Measurements from ENCODE around the gene SIGLEC8. TPM values are rescaled to one million over a fixed set of nuclear protein-coding genes. Genes with fewer than 3 reads are reported as not detected.
A peak's percentile ranks its signal among the peaks of the same experiment; 100 is the strongest.

The SIGLEC8 gene
- total and polyA plus RNA-seq, 2 of the 4 experiments (the other 2 are of a cell fraction): not detected

GRCh38 chr19:51422053-51422448 lies 36.2 kb downstream of the SIGLEC8 start:
- Histone ChIP-seq H3K4me3 (ENCODE audit: insufficient read depth, low read depth, low read length) (no peak overlapping the region), H3K9ac (ENCODE audit: low read depth, low read length) (no peak overlapping the region), H4K91ac (ENCODE audit: insufficient read depth, low read depth, low read length) (no peak overlapping the region), H2BK15ac (ENCODE audit: low read depth, low read length) (no peak overlapping the region), H3K4ac (ENCODE audit: low read depth, low read length) (no peak overlapping the region), H3K9me1 (ENCODE audit: insufficient read depth, low read length) (no peaks in the 10 kb centered on the region), H2AK9ac (replicated peaks; ENCODE audit: low read depth, low read length, poor library complexity) (peak overlapping the region; percentile 76), H2BK120ac (ENCODE audit: low read depth, low read length) (no peak overlapping the region), H3K18ac (ENCODE audit: low read depth, low read length) (no peak overlapping the region), H3K27me3 (ENCODE audit: control insufficient read depth, insufficient read depth, low read length) (no peaks in the 10 kb centered on the region), H3K79me1 (ENCODE audit: low read depth in 1 of 2, low read length in 2 of 2) (no peaks in the 10 kb centered on the region), H3K4me1 (ENCODE audit: control insufficient read depth, insufficient read depth, low read length) (no peaks in the 10 kb centered on the region), H2BK5ac (ENCODE audit: low read depth, low read length, poor library complexity, severe bottlenecking) (no peak overlapping the region), H4K20me1 (ENCODE audit: insufficient read depth, low read length) (no peaks in the 10 kb centered on the region), H3K27ac (ENCODE audit: insufficient read depth, low read length) (no peak overlapping the region), H3K14ac (replicated peaks; ENCODE audit: low read depth, low read length) (no peak overlapping the region), H2BK20ac (ENCODE audit: low read depth, low read length) (no peak overlapping the region), H2AFZ (replicated peaks; ENCODE audit: low read length, poor library complexity) (no peak overlapping the region), H3K9me3 (ENCODE audit: control insufficient read depth, insufficient read depth, low read length) (no peaks in the 10 kb centered on the region), H4K5ac (ENCODE audit: low read depth, low read length) (no peak overlapping the region), H3K36me3 (ENCODE audit: control insufficient read depth, insufficient read depth, low read length) (no peaks in the 10 kb centered on the region), H3K56ac (ENCODE audit: extremely low read depth, insufficient read depth, low read length) (no peak overlapping the region), H3K4me2 (ENCODE audit: low read depth, low read length) (no peak overlapping the region), H4K8ac (ENCODE audit: low read depth in 2 of 2, low read length in 2 of 2) (no peak overlapping the region), H3K23ac (ENCODE audit: low read depth, low read length) (no peak overlapping the region), H2AK5ac (ENCODE audit: low read depth, low read length) (no peak overlapping the region)
- 0% methylated on average over 2 of the region's 19 CpGs; no CpG with 5 or more reads in 1 of the 2 experiments for WGBS, 2 experiments (ENCODE audit: extremely low coverage in 2 of 2, insufficient read length in 1 of 2)
- ATAC-seq (ENCODE audit: low read depth) (peak; percentile 100), DNase-seq (peak; percentile 59)
- in situ Hi-C loops (cut with MboI; ENCODE audit: low sequenced_read_pairs): no loop called here
- dilution Hi-C loops (cut with HindIII; ENCODE audit: low sequenced_read_pairs, unreplicated experiment): no loop called here
- intact Hi-C loops (cut with micrococcal nuclease): loop anchor here (2.0 to 5.0 kb wide), 4 partner anchors 85 to 357 kb away; no protein-coding TSS in a partner anchor
- ChIA-PET CTCF (interaction anchor here (0.5 to 1.9 kb wide), 4 partner anchors 16 to 356 kb away, joined by 3 to 6 read pairs (median 4); no protein-coding TSS in a partner anchor), POLR2A (ENCODE audit: unreplicated experiment) (no interaction called here)
- TF ChIP-seq RCOR1 (IDR thresholded peaks at IDR 0.05; ENCODE audit: insufficient replicate concordance, low read length) (peak; percentile 63), CEBPB (IDR thresholded peaks at IDR 0.05; ENCODE audit: low read depth, low read length) (no peak), RAD21 (IDR thresholded peaks at IDR 0.05; ENCODE audit: low read length) (peak; percentile 76), SMC3 (IDR thresholded peaks at IDR 0.05; ENCODE audit: low read depth, low read length) (peak; percentile 75), MXI1 (IDR thresholded peaks at IDR 0.05; ENCODE audit: borderline replicate concordance, low read depth, low read length) (peak; percentile 68; the same call in 1 of the 2 replicates), CHD1 (IDR thresholded peaks at IDR 0.05; ENCODE audit: low read depth, low read length) (no peak), MAZ (IDR thresholded peaks at IDR 0.05; ENCODE audit: borderline replicate concordance, low read depth, low read length) (peak; percentile 61; the same call in 1 of the 2 replicates), CTCF (conservative IDR thresholded peaks at IDR 0.05; ENCODE audit: low read depth, low read length) (peak; percentile 94)
- BruUV-seq (replicated peaks): no TSS peak

Data from IMR-90 (cell line).